T-helper 9 cell (primary cell): Measurements from ENCODE around the gene DENND2D.
"Not testable (repeated sequence)": the region's sequence is repeated elsewhere in the genome, so short reads cannot be mapped to it uniquely, and the experiment has no call there.

Source experiments
- DNase-seq: peaks from one replicate; pipeline ENCODE4 v3.0.0-alpha.2; 2020

The DENND2D gene

GRCh38 chr1:111221633-111222291 lies 21.3 kb upstream of the DENND2D start:
- DNase-seq: no peak

- no peak for DNase-seq
Measured at GRCh38 chr1:111221276-111221632, 20.8 kb upstream of the DENND2D start.

- DNase-seq: no peak
Measured at GRCh38 chr1:111220302-111220890, 19.9 kb upstream of the DENND2D start.

GRCh38 chr1:111219557-111220286 lies 19.3 kb upstream of the DENND2D start:
- no peak for DNase-seq

GRCh38 chr1:111218701-111219556 lies 18.5 kb upstream of the DENND2D start:
- DNase-seq: no peak

- DNase-seq: no peak
Measured at GRCh38 chr1:111217183-111217910, 16.9 kb upstream of the DENND2D start.

GRCh38 chr1:111216751-111217150 lies 16.3 kb upstream of the DENND2D start:
- DNase-seq: no peak

GRCh38 chr1:111215285-111215684 lies 14.8 kb upstream of the DENND2D start:
- DNase-seq: not testable (repeated sequence)

GRCh38 chr1:111214884-111215283 lies 14.4 kb upstream of the DENND2D start:
- no peak for DNase-seq

- DNase-seq: no peak
Measured at GRCh38 chr1:111214074-111214801, 13.8 kb upstream of the DENND2D start.

GRCh38 chr1:111213412-111213811 lies 13.0 kb upstream of the DENND2D start:
- DNase-seq: no peak

- no peak for DNase-seq
Measured at GRCh38 chr1:111212634-111213335, 12.3 kb upstream of the DENND2D start.

- no peak for DNase-seq
Measured at GRCh38 chr1:111211921-111212320, 11.5 kb upstream of the DENND2D start.

GRCh38 chr1:111209622-111210021 lies 9.2 kb upstream of the DENND2D start:
- DNase-seq: no peak

- no peak for DNase-seq
Measured at GRCh38 chr1:111208921-111209320, 8.5 kb upstream of the DENND2D start.

GRCh38 chr1:111205714-111206050 lies 5.2 kb upstream of the DENND2D start:
- DNase-seq: no peak

- DNase-seq: no peak
Measured at GRCh38 chr1:111204983-111205713, 4.7 kb upstream of the DENND2D start.

- peak; percentile 59 for DNase-seq
Measured at GRCh38 chr1:111204201-111204982, 3.9 kb upstream of the DENND2D start.

GRCh38 chr1:111203681-111204200 lies 3.3 kb upstream of the DENND2D start:
- peak; percentile 80 for DNase-seq
